Tibial artery (tissue), 4 donors: ENCODE data around the gene RPH3AL.
A peak's percentile ranks its signal among the peaks of the same experiment; 100 is the strongest.

Experiments
- DNase-seq, 2 donors: peaks; one replicate each; pipeline ENCODE4 v3.0.0-alpha.2; 2019
- H3K27ac ChIP-seq, 2 donors: fragments of 200-600 bp; sonication (generic) in 1 of 2; 1 replicate in 1 of 2; 2 replicates in 1 of 2; pipeline ENCODE4 v1.5.1; 2018 to 2019; ENCODE audit warnings: mild to moderate bottlenecking in 1 of 2
- H3K27me3 ChIP-seq, 2 donors: fragments of 200-600 bp; sonication (generic) in 1 of 2; one replicate each; pipeline versions ENCODE4 v1.5.1 to v1.6.0; 2016 to 2019
- H3K36me3 ChIP-seq, 3 donors: fragments of 200-600 bp; sonication (generic) in 2 of 3; one replicate each; pipeline ENCODE4 v1.5.1; 2016 to 2019; ENCODE audit warnings: mild to moderate bottlenecking in 2 of 3
- H3K4me1 ChIP-seq, 4 donors: fragments of 200-600 bp; sonication (generic) in 2 of 4; 1 replicate in 3 of 4; 2 replicates in 1 of 4; pipeline ENCODE4 v1.5.1; 2016 to 2019
- H3K4me3 ChIP-seq, 2 donors: fragments of 200-600 bp; sonication (generic) in 1 of 2; 1 replicate in 1 of 2; 2 replicates in 1 of 2; pipeline ENCODE4 v1.5.1; 2018 to 2019; ENCODE audit warnings: mild to moderate bottlenecking in 2 of 2
- H3K9me3 ChIP-seq, 3 donors: fragments of 200-600 bp; sonication (generic) in 1 of 3; one replicate each; pipeline ENCODE4 v1.5.1; 2016 to 2019
- intact Hi-C: fragments of 100-400 bp; cut with DNase I; formaldehyde crosslinking; loops from one replicate; pipeline ENCODE4 v1.15.0; 2023; ENCODE audit warnings: low total_unique reads
- TF ChIP-seq, protein P1 (sequence below), 2 experiments: fragments of 200-600 bp in 1 of 2; fragments of 450-650 bp in 1 of 2; IDR thresholded peaks; one replicate each; pipeline ENCODE4 v1.5.1; 2017 to 2019; ENCODE audit warnings: antibody characterized with exemption in 2 of 2, mild to moderate bottlenecking in 1 of 2, moderate library complexity in 1 of 2

Gene RPH3AL

DNA sequence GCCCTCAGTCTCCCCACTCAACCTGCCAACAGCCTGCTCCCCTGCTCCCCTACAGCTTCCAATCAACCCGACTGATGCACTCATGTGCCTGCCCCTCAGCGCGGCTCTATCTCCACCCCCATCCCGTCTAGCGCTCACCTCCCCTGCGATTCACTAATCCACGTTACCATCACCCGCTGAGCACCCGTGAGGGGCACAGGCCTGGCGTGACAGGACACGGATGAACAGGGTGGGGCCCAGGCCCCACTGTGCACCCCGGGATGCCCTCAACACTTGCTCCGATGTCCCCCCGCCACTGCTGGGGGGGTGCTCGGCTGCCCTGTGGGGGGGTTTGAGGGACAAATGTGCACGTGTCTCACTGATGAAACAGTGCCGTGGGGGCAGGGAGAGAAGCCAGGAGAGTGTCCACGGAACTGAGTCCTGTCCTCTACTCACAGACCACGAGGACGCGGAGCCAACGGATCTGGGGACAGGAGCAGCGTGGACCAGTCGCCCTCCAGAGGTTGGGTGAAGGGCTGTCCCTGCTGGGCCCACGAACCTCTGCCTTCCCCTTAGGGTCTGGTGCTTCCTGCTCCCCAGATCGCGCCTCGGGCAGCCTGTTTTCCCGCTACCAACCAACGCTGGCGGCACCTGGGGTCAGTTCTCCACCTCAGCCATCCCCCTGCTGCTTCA lies 66.7 kb downstream of the RPH3AL start:
- DNase-seq, result peak in 1 of 2 donors; percentile 52
- H3K9me3 ChIP-seq, result no peaks in the 10 kb centered on the region
- no peak overlapping the region for H3K4me3 ChIP-seq
- H3K27me3 ChIP-seq, result peaks cover 0 to 26% of the 10 kb centered on the region in 2 donors
- H3K36me3 ChIP-seq, result no peaks in the 10 kb centered on the region
- TF ChIP-seq, protein P1, sequence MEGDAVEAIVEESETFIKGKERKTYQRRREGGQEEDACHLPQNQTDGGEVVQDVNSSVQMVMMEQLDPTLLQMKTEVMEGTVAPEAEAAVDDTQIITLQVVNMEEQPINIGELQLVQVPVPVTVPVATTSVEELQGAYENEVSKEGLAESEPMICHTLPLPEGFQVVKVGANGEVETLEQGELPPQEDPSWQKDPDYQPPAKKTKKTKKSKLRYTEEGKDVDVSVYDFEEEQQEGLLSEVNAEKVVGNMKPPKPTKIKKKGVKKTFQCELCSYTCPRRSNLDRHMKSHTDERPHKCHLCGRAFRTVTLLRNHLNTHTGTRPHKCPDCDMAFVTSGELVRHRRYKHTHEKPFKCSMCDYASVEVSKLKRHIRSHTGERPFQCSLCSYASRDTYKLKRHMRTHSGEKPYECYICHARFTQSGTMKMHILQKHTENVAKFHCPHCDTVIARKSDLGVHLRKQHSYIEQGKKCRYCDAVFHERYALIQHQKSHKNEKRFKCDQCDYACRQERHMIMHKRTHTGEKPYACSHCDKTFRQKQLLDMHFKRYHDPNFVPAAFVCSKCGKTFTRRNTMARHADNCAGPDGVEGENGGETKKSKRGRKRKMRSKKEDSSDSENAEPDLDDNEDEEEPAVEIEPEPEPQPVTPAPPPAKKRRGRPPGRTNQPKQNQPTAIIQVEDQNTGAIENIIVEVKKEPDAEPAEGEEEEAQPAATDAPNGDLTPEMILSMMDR (IDR thresholded peaks at IDR 0.05), result no peak
- intact Hi-C loops, result no loop called here
- no peaks in the 10 kb centered on the region for H3K4me1 ChIP-seq
- no peak overlapping the region for H3K27ac ChIP-seq

DNA sequence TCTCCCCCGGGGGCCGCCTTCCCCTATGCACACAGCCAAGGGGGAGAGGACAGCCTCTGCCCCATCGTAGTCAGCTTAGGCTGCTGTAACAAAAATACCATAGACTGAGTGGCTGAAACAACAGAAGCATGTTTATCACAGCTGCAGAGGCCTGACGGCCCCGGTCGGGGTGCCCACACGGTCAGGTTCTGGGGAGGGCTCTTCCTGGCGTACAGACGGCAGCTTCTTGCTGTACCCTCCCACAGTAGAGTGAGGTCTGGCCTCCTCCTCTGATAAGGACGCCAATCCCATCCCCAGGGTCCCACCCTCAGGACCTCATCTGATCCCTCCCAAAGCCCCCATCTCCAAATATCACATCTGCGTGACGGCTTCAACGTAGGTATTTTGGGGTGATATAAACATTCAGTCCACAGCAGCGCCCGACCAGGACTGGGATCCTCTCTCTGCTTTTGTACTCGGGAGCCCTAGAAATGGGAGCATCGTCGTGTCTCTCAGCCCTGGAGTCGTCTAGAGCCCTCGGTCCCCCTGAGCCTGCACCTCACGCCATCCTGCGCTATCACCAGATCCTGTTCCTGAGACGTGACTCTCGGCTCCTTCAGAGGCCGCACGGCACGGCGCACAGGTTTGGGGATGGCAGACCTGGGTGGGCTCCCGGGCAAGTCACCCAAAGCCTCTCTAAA lies 67.8 kb downstream of the RPH3AL start:
- DNase-seq, result peak in 1 of 2 donors; percentile 53
- peaks cover 0 to 20% of the 10 kb centered on the region in 2 donors for H3K27me3 ChIP-seq
- intact Hi-C loops, result no loop called here
- H3K9me3 ChIP-seq, result no peaks in the 10 kb centered on the region
- no peaks in the 10 kb centered on the region for H3K36me3 ChIP-seq
- H3K4me3 ChIP-seq, result no peak overlapping the region
- H3K27ac ChIP-seq, result no peak overlapping the region
- H3K4me1 ChIP-seq, result no peaks in the 10 kb centered on the region
- TF ChIP-seq, protein P1 (IDR thresholded peaks at IDR 0.05), result no peak

DNA sequence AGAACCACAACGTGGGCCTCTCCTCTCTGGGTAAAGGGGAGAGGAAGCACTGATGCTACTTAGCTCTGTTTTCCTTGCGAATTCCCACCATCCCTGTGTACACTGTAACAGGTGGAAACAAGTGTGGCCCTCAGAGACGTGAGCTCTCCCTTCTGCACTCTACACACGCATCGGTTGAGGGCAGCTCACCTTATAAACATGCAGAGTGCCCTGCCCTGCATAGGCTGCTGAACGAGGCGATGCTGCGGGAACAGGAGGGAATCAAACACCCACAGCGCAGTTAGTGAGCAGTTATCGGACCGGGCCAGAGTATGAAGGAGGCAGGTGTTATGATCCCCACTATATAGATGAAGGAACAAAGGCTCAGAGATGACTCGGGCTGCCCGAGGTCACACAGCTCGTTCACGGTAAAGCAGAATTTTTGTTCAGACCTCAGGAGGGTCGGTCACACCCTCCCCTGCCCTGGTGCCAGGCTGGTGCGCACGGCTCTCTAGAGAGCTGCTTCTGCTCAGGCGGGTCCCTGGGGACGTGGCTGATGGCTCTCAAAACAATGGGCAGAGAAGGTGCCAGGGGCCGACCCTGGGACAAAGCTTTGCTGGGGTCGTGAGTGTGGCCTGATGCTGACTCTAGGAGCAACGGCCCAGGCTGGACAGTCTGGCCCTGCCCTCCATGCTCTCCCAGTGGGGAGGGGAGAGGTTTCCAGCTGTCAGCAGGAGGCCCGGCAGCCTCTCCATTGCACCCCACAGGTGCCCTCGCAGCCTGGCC lies 68.5 kb downstream of the RPH3AL start:
- intact Hi-C loops, result no loop called here
- peak in 1 of 2 donors; percentile 38 for DNase-seq
- no peak overlapping the region for H3K27ac ChIP-seq

DNA sequence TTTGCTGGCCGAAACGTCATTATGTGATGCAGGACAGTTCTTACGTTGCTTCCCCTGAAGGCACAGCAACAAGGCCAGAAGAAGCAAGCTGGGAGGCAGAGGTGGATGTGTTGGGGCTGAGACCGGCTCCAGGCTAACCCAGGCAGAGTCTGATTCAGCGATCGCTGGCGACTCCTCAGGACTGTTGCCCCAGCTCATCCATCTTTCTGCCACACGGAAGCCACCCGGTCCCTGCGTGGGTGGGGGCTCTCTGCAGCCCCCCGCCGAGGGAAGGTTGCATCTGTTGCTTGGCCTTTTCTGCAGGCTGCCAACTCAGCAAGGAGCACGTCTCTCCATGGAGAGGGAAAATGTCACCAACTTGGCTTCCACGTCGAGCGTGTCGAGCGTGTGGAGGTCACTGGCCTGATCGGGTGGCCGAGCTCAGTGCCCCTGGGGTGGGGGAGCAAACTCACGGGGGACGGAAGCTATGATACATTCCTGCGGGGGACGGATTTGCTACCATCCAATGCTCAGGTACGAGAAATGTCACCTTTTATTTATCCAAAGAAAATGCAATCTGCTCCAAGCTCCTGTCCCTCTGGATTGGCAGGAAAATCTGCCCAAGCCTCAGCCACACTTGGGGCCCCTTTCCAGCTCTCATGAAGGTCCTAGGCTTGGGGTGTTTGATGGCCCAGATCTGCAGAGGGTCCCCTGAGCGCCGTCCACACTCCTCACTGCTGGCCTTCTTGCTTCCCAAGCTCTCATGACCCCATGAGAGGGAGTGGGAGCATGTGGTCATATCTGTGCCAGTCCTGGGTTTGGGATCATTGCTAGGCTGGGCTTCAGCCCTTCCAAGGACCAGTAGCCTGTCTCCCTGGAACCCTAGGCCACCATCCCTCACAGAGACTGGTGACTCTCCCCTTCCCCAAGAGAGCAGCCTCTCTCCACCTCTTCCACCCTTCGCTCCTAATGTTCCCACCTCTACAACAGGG lies 69.4 kb downstream of the RPH3AL start:
- H3K36me3 ChIP-seq, result no peaks in the 10 kb centered on the region
- no peaks in the 10 kb centered on the region for H3K4me1 ChIP-seq
- DNase-seq, result peak in 1 of 2 donors; percentile 50
- no peak overlapping the region for H3K4me3 ChIP-seq
- TF ChIP-seq, protein P1 (IDR thresholded peaks at IDR 0.05), result no peak
- no peaks in the 10 kb centered on the region for H3K9me3 ChIP-seq
- H3K27ac ChIP-seq, result no peak overlapping the region
- H3K27me3 ChIP-seq, result peaks cover 0 to 10% of the 10 kb centered on the region in 2 donors
- intact Hi-C loops, result no loop called here

More for the DNA sequence above, 68.5 kb downstream of the RPH3AL start:
- Histone ChIP-seq H3K27me3 (peaks cover 0 to 12% of the 10 kb centered on the region in 2 donors), H3K9me3 (no peaks in the 10 kb centered on the region), H3K4me3 (no peak overlapping the region), H3K36me3 (no peaks in the 10 kb centered on the region), H3K4me1 (no peaks in the 10 kb centered on the region)
- TF ChIP-seq, protein P1 (IDR thresholded peaks at IDR 0.05), result no peak
